Measurements from ENCODE around the gene POM121.
"Not testable (repeated sequence)": the region's sequence is repeated elsewhere in the genome, so short reads cannot be mapped to it uniquely, and the experiment has no call there.

The POM121 gene

GRCh38 chr7:72995484-72995883, 70.6 kb downstream of the POM121 start:
- not testable (repeated sequence) for DNase-seq

GRCh38 chr7:72997447-72997846, 72.6 kb downstream of the POM121 start:
- not testable (repeated sequence) for DNase-seq

DNA sequence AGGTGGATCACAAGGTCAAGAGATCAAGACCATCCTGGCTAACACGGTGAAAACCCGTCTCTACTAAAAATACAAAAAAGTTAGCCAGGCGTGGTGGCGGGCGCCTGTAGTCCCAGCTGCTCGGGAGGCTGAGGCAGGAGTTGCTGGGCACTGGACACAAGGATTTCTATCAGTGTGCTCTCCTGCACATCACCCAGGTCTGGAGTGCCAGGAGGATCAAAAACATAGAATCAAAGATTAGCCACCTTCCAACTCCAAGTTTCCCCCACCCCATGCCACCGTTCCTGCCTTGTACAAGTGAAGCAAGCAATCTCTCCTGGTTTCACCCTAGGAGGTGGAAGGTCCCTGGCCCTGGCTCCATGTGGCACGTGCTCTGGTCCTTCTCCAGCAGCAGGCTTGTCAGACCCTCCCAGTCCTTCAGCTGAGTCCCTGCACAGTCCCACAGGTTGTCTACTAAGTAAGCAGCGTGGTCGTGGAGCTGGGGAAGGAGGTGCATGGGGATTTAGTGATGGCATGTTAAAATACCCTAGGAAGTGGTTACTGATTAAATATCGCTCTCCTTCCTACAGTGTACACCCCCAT, 73.1 kb downstream of the POM121 start:
- DNase-seq = not testable (repeated sequence)

Measured in nucleus accumbens (tissue), 56 donors.